MM.1S (cell line): ENCODE results near the gene TSC22D3.

ENCODE experiments used
- DNase-seq: peaks from one replicate; pipeline ENCODE4 v3.0.0-alpha.2; 2015
- H2AFZ ChIP-seq: fragments of 300-600 bp; sonication (generic); 2 replicates; pipeline ENCODE4 v1.6.0; 2016; ENCODE audit warnings: antibody characterized with exemption, low read length
- H3F3A ChIP-seq: fragments of 300-600 bp; sonication (generic); 2 replicates; pipeline ENCODE4 v1.6.1; 2016; ENCODE audit warnings: mild to moderate bottlenecking, antibody characterized with exemption, low read length, moderate library complexity, mixed read lengths; ENCODE audit not compliant: insufficient read depth
- H3K27ac ChIP-seq: fragments of 300-600 bp; sonication (generic); 2 replicates; pipeline ENCODE4 v1.5.1; 2016; ENCODE audit warnings: mild to moderate bottlenecking, low read length
- H3K27me3 ChIP-seq: fragments of 300-600 bp; sonication (generic); replicated peaks from 2 replicates; pipeline ENCODE4 v1.6.0; 2016; ENCODE audit warnings: low read length; ENCODE audit not compliant: insufficient read depth
- H3K36me3 ChIP-seq: fragments of 300-600 bp; sonication (generic); replicated peaks from 2 replicates; pipeline ENCODE4 v1.6.1; 2016; ENCODE audit warnings: mild to moderate bottlenecking, low read length, mixed read lengths; ENCODE audit not compliant: insufficient read depth
- H3K4me1 ChIP-seq: fragments of 300-600 bp; sonication (generic); 2 replicates; pipeline ENCODE4 v1.6.1; 2016; ENCODE audit warnings: low read length, mixed read lengths
- H3K4me2 ChIP-seq: fragments of 300-600 bp; sonication (generic); 2 replicates; pipeline ENCODE4 v1.6.0; 2016; ENCODE audit warnings: low read depth, low read length
- H3K4me3 ChIP-seq: fragments of 300-600 bp; sonication (generic); 2 replicates; pipeline ENCODE4 v1.5.1; 2016; ENCODE audit warnings: low read length, mixed read lengths
- H3K79me2 ChIP-seq: fragments of 300-600 bp; sonication (generic); 2 replicates; pipeline ENCODE4 v1.6.1; 2016; ENCODE audit warnings: mixed run types, low read length, mixed read lengths
- H3K9ac ChIP-seq: fragments of 300-600 bp; sonication (generic); 2 replicates; pipeline ENCODE4 v1.6.1; 2016; ENCODE audit warnings: low read length, mixed read lengths
- H3K9me2 ChIP-seq: fragments of 300-600 bp; sonication (generic); replicated peaks from 2 replicates; pipeline ENCODE4 v1.6.1; 2016; ENCODE audit warnings: mild to moderate bottlenecking, low read length, mixed read lengths; ENCODE audit not compliant: insufficient read depth
- H3K9me3 ChIP-seq: fragments of 300-600 bp; sonication (generic); replicated peaks from 2 replicates; pipeline ENCODE4 v1.6.1; 2016; ENCODE audit warnings: mild to moderate bottlenecking, low read length, mixed read lengths; ENCODE audit not compliant: insufficient read depth
- H4K20me1 ChIP-seq: fragments of 300-600 bp; sonication (generic); 2 replicates; pipeline ENCODE4 v1.6.1; 2016; ENCODE audit warnings: mild to moderate bottlenecking, low read length, moderate library complexity, mixed read lengths; ENCODE audit not compliant: insufficient read depth
- CTCF ChIP-seq: fragments of 300-600 bp; sonication (generic); IDR thresholded peaks from 2 replicates; pipeline ENCODE4 v1.5.1; 2016; ENCODE audit warnings: antibody characterized with exemption, low read length, mixed read lengths
- EZH2 ChIP-seq: fragments of 300-600 bp; sonication (generic); optimal IDR thresholded peaks from 2 replicates; pipeline ENCODE3; 2017; ENCODE audit warnings: low read depth, mild to moderate bottlenecking, antibody characterized with exemption, low read length, mixed read lengths
- EZH2phosphoT487 ChIP-seq: fragments of 300-600 bp; sonication (generic); IDR thresholded peaks from 2 replicates; pipeline ENCODE4 v1.6.1; 2018; ENCODE audit warnings: antibody characterized with exemption, low read length

Gene TSC22D3

GRCh38 chrX:107721966-107722707, 53.5 kb downstream of the TSC22D3 start:
- TF ChIP-seq EZH2 = no peak
- TF ChIP-seq CTCF = no peak
- no peak for TF ChIP-seq EZH2phosphoT487
- Histone ChIP-seq H3F3A (peaks cover 7% of the 10 kb centered on the region), H3K27me3 (no peaks in the 10 kb centered on the region), H3K27ac (no peak overlapping the region), H2AFZ (no peak overlapping the region), H3K9ac (no peak overlapping the region), H3K79me2 (no peaks in the 10 kb centered on the region), H3K4me1 (peaks cover 14% of the 10 kb centered on the region), H3K4me2 (no peak overlapping the region), H3K9me3 (no peaks in the 10 kb centered on the region), H4K20me1 (no peaks in the 10 kb centered on the region), H3K9me2 (no peaks in the 10 kb centered on the region), H3K4me3 (no peak overlapping the region), H3K36me3 (no peaks in the 10 kb centered on the region)
- DNase-seq = no peak

GRCh38 chrX:107721318-107721717, 54.3 kb downstream of the TSC22D3 start:
- H3K4me2 ChIP-seq = no peak overlapping the region
- H3K4me1 ChIP-seq = peaks cover 15% of the 10 kb centered on the region
- no peaks in the 10 kb centered on the region for H4K20me1 ChIP-seq
- H3K27me3 ChIP-seq = no peaks in the 10 kb centered on the region
- TF ChIP-seq CTCF (no peak), EZH2phosphoT487 (no peak), EZH2 (no peak)
- H3F3A ChIP-seq = peaks cover 8% of the 10 kb centered on the region
- H3K4me3 ChIP-seq = no peak overlapping the region
- H3K9me2 ChIP-seq = no peaks in the 10 kb centered on the region
- DNase-seq = no peak
- no peaks in the 10 kb centered on the region for H3K79me2 ChIP-seq
- no peaks in the 10 kb centered on the region for H3K36me3 ChIP-seq
- H3K27ac ChIP-seq = no peak overlapping the region
- H3K9ac ChIP-seq = no peak overlapping the region
- H2AFZ ChIP-seq = no peak overlapping the region
- H3K9me3 ChIP-seq = no peaks in the 10 kb centered on the region

- TF ChIP-seq CTCF (peak; percentile 73), EZH2phosphoT487 (no peak)
- Histone ChIP-seq H3K9ac (peak overlapping the region; percentile 80; the same call in 1 of the 2 replicates), H3K9me3 (no peaks in the 10 kb centered on the region)
Measured at GRCh38 chrX:107718156-107718621, 57.4 kb downstream of the TSC22D3 start.

More at GRCh38 chrX:107718156-107718621, 57.4 kb downstream of the TSC22D3 start:
- Histone ChIP-seq H4K20me1 (no peaks in the 10 kb centered on the region), H2AFZ (no peak overlapping the region; the same call in 1 of the 2 replicates), H3K79me2 (peaks cover 11% of the 10 kb centered on the region), H3F3A (peaks cover 8% of the 10 kb centered on the region), H3K4me1 (peaks cover 17% of the 10 kb centered on the region), H3K36me3 (0 out of 2 replicates have a peak, but pooled peaks cover 4% of the 10 kb centered on the region), H3K4me2 (0 out of 2 replicates have a peak overlapping the region, but pooled peaks have one; percentile 11), H3K9me2 (no peaks in the 10 kb centered on the region), H3K27me3 (no peaks in the 10 kb centered on the region), H3K27ac (peak overlapping the region; percentile 95; the same call in 1 of the 2 replicates), H3K4me3 (no peak overlapping the region)
- peak; percentile 77 for DNase-seq
